B cell (primary cell): ENCODE data around the gene GATA6. TPM values are rescaled to one million over a fixed set of nuclear protein-coding genes. Genes with fewer than 3 reads are reported as not detected.

Experiments
- ATAC-seq: fragments of 200-7000 bp; cut with Tn5 transposase; one replicate; pipeline ENCODE4 v1.10.0; 2021; ENCODE audit warnings: low read depth, mild to moderate bottlenecking, moderate number of reproducible peaks, moderate library complexity
- CTCF ChIA-PET: fragments of 350-600 bp; sonication (Branson Sonifier 250); formaldehyde crosslinking; loops from one replicate; lab custom pipeline; 2021; ENCODE audit warnings: antibody characterized with exemption, inconsistent platforms; lab: Charles Lee
- POLR2A ChIA-PET: fragments of 350-600 bp; sonication (Branson Sonifier 250); formaldehyde crosslinking; loops from one replicate; lab custom pipeline; 2021; ENCODE audit warnings: antibody characterized with exemption; lab: Charles Lee
- DNase-seq: peaks from one replicate; pipeline ENCODE4 v3.0.0; 2013
- H2AFZ ChIP-seq: 2 replicates; pipeline ENCODE4 v1.6.1; 2012; ENCODE audit warnings: mild to moderate bottlenecking, low read depth, low read length; ENCODE audit not compliant: insufficient read depth, poor library complexity, severe bottlenecking
- H3K27ac ChIP-seq, 2 donors: 1 replicate in 1 of 2; 2 replicates in 1 of 2; pipeline ENCODE4 v1.5.1; 2012 to 2013; ENCODE audit warnings: low read length in 2 of 2, mild to moderate bottlenecking in 2 of 2, moderate library complexity in 1 of 2
- H3K27me3 ChIP-seq, 4 experiments: fragments of 200-600 bp in 1 of 4; sonication (generic) in 1 of 4; replicated peaks in 1 of 4; 1 replicate in 2 of 4; 2 replicates in 2 of 4; pipeline versions ENCODE4 v1.6.1 to v1.7.0; 2013 to 2016; ENCODE audit warnings: low read length in 3 of 4, mild to moderate bottlenecking in 2 of 4, mixed read lengths in 1 of 4, moderate library complexity in 1 of 4; ENCODE audit not compliant: insufficient read depth in 4 of 4, control insufficient read depth in 3 of 4; ENCODE audit errors: control extremely low read depth in 1 of 4
- H3K36me3 ChIP-seq, 2 experiments: replicated peaks in 1 of 2; 1 replicate in 1 of 2; 2 replicates in 1 of 2; pipeline versions ENCODE4 v1.6.1 to v1.7.1; 2013; ENCODE audit warnings: low read length in 1 of 2; ENCODE audit not compliant: insufficient read depth in 2 of 2, control insufficient read depth in 1 of 2; ENCODE audit errors: control extremely low read depth in 1 of 2, extremely low read depth in 1 of 2
- H3K4me1 ChIP-seq, 2 donors: fragments of 200-600 bp in 1 of 2; sonication (generic) in 1 of 2; 1 replicate in 1 of 2; 2 replicates in 1 of 2; pipeline versions ENCODE4 v1.5.1 to v1.6.1; 2013 to 2017; ENCODE audit warnings: low read length in 2 of 2; ENCODE audit not compliant: control insufficient read depth in 2 of 2, insufficient read depth in 2 of 2
- H3K4me2 ChIP-seq: replicated peaks from 2 replicates; pipeline ENCODE3; 2012; ENCODE audit warnings: mild to moderate bottlenecking, low read depth, low read length; ENCODE audit not compliant: poor library complexity, severe bottlenecking
- H3K4me3 ChIP-seq, 5 experiments: fragments of 200-600 bp in 1 of 5; sonication (generic) in 1 of 5; 1 replicate in 3 of 5; 2 replicates in 2 of 5; pipeline versions ENCODE4 v1.5.1 to v1.7.0; 2011 to 2016; ENCODE audit warnings: low read length in 4 of 5, mild to moderate bottlenecking in 4 of 5, low read depth in 2 of 5, control low read depth in 1 of 5, moderate library complexity in 1 of 5; ENCODE audit not compliant: insufficient read depth in 1 of 5; ENCODE audit errors: control extremely low read depth in 1 of 5, extremely low read depth in 1 of 5
- H3K79me2 ChIP-seq: fragments of 200-600 bp; sonication (generic); one replicate; pipeline ENCODE4 v1.6.0; 2016; ENCODE audit warnings: low read length; ENCODE audit not compliant: control insufficient read depth, insufficient read depth
- H3K9ac ChIP-seq: fragments of 200-600 bp; sonication (generic); 2 replicates; pipeline ENCODE4 v1.6.1; 2017; ENCODE audit warnings: mild to moderate bottlenecking, low read length, moderate library complexity
- H3K9me3 ChIP-seq, 3 donors: one replicate each; pipeline versions ENCODE4 v1.6.1 to v1.7.1; 2013; ENCODE audit warnings: low read length in 2 of 3; ENCODE audit not compliant: control insufficient read depth in 2 of 3, insufficient read depth in 1 of 3; ENCODE audit errors: control extremely low read depth in 1 of 3
- H4K20me1 ChIP-seq: 2 replicates; pipeline ENCODE4 v1.6.0; 2012; ENCODE audit warnings: mild to moderate bottlenecking, low read length; ENCODE audit not compliant: insufficient read depth, control insufficient read depth, poor library complexity, severe bottlenecking
- H3K27ac Mint-ChIP-seq: one replicate; pipeline ENCODE4 v1.8.0; 2021; ENCODE audit warnings: mixed read lengths
- H3K27me3 Mint-ChIP-seq: one replicate; pipeline ENCODE4 v1.8.0; 2021; ENCODE audit warnings: mixed read lengths
- H3K4me1 Mint-ChIP-seq: one replicate; pipeline ENCODE4 v1.8.0; 2021; ENCODE audit warnings: mixed read lengths
- H3K4me3 Mint-ChIP-seq: one replicate; pipeline ENCODE4 v1.8.0; 2021; ENCODE audit warnings: mixed read lengths
- H3K9me3 Mint-ChIP-seq: one replicate; pipeline ENCODE4 v1.8.0; 2022; ENCODE audit warnings: mixed read lengths; ENCODE audit not compliant: insufficient read depth
- CTCF ChIP-seq: fragments of 200-600 bp; IDR thresholded peaks from one replicate; pipeline ENCODE4 v1.8.0; 2022; ENCODE audit warnings: antibody characterized with exemption, mild to moderate bottlenecking
- EZH2 ChIP-seq: IDR thresholded peaks from 2 replicates; pipeline ENCODE4 v1.6.1; 2012; ENCODE audit warnings: borderline replicate concordance, low read depth, mild to moderate bottlenecking, moderate library complexity, low read length; ENCODE audit not compliant: insufficient read depth, poor library complexity, severe bottlenecking
- WGBS: methylation state at CpG from one replicate; pipeline ENCODE4 v1.1.5; 2013; ENCODE audit warnings: missing lambda C conversion rate; ENCODE audit not compliant: insufficient coverage; 5-methylcytosine and 5-hydroxymethylcytosine counted together
- intact Hi-C: fragments of 100-400 bp; cut with micrococcal nuclease; formaldehyde crosslinking; loops from one replicate; pipeline ENCODE4 v1.10.0; 2022
- polyA plus RNA-seq: library from polyadenylated mRNA; depleted of rRNA; stranded (reverse); fragments of >200 nt; gene quantifications from 2 replicates; pipeline ENCODE4 v1.2.3, GENCODE V29; 2012
- total RNA-seq, 2 donors: library from RNA; stranded (reverse); fragments of 120-200 nt in 1 of 2; gene quantifications; 1 replicate in 1 of 2; 2 replicates in 1 of 2; pipeline versions ENCODE4 v1.2.3 to v1.2.4, GENCODE V29; 2013 to 2022

GATA6 gene
- total and polyA plus RNA-seq, 2 donors (not counting 1 experiment from before 2014, with no cell fraction given), result not detected

GRCh38 chr18:22204214-22204536 lies 34.8 kb downstream of the GATA6 start:
- Histone ChIP-seq H3K4me1 (no peaks in the 10 kb centered on the region), H3K4me3 (no peak overlapping the region), H3K4me2 (no peak overlapping the region), H2AFZ (no peak overlapping the region), H3K27ac (no peak overlapping the region), H4K20me1 (no peaks in the 10 kb centered on the region), H3K9ac (no peak overlapping the region), H3K36me3 (no peaks in the 10 kb centered on the region), H3K9me3 (peaks cover 0 to 6% (median 0%) of the 10 kb centered on the region in 3 donors), H3K79me2 (no peaks in the 10 kb centered on the region), H3K27me3 (no peaks in the 10 kb centered on the region)
- DNase-seq (no peak), ATAC-seq (no peak)
- intact Hi-C loops, result no loop called here
- H3K27me3 Mint-ChIP-seq, result peaks cover 19% of the 10 kb centered on the region
- H3K4me1 Mint-ChIP-seq, result no peaks in the 10 kb centered on the region
- 100% methylated on average over 1 of the region's 1 CpG for WGBS
- no peak for TF ChIP-seq EZH2
- no peak for TF ChIP-seq CTCF
- CTCF ChIA-PET, result no interaction called here
- H3K27ac Mint-ChIP-seq, result no peak overlapping the region
- POLR2A ChIA-PET, result no interaction called here
- H3K4me3 Mint-ChIP-seq, result no peak overlapping the region
- no peaks in the 10 kb centered on the region for H3K9me3 Mint-ChIP-seq

- Mint-ChIP-seq H3K4me3 (no peak overlapping the region), H3K9me3 (no peaks in the 10 kb centered on the region), H3K27me3 (peaks cover 18% of the 10 kb centered on the region), H3K4me1 (no peaks in the 10 kb centered on the region), H3K27ac (no peak overlapping the region)
- H3K9me3 ChIP-seq, result peaks cover 0 to 6% (median 0%) of the 10 kb centered on the region in 3 donors
- H3K27ac ChIP-seq, result no peak overlapping the region
- ChIA-PET POLR2A (no interaction called here), CTCF (no interaction called here)
- intact Hi-C loops, result no loop called here
- no peaks in the 10 kb centered on the region for H3K4me1 ChIP-seq
- ATAC-seq (no peak), DNase-seq (no peak)
- H4K20me1 ChIP-seq, result no peaks in the 10 kb centered on the region
- TF ChIP-seq CTCF, result no peak
- TF ChIP-seq EZH2, result no peak
- no peak overlapping the region for H2AFZ ChIP-seq
- WGBS, result 60% methylated on average over 2 of the region's 6 CpGs
- no peaks in the 10 kb centered on the region for H3K79me2 ChIP-seq
- H3K27me3 ChIP-seq, result no peaks in the 10 kb centered on the region
- no peaks in the 10 kb centered on the region for H3K36me3 ChIP-seq
- no peak overlapping the region for H3K4me2 ChIP-seq
- no peak overlapping the region for H3K9ac ChIP-seq
- H3K4me3 ChIP-seq, result no peak overlapping the region
Observed at GRCh38 chr18:22204996-22205395, 35.6 kb downstream of the GATA6 start.
